Spleen (tissue), 11 donors: ENCODE results near the gene MATK. TPM values are rescaled to one million over a fixed set of nuclear protein-coding genes. Genes with fewer than 3 reads are reported as not detected.

Source experiments
- DNase-seq: peaks from one replicate; pipeline ENCODE4 v3.0.0-alpha.2; 2020
- H3K27ac ChIP-seq, 8 donors: fragments of 200-600 bp; sonication (generic) in 7 of 8; 1 replicate in 4 of 8; 2 replicates in 4 of 8; pipeline versions ENCODE4 v1.5.0 to v1.8.0; 2016 to 2021; ENCODE audit warnings: inconsistent platforms in 4 of 8, mild to moderate bottlenecking in 4 of 8, moderate library complexity in 1 of 8
- H3K27me3 ChIP-seq, 7 donors: fragments of 200-600 bp; sonication (generic) in 6 of 7; replicated peaks in 1 of 7; 1 replicate in 4 of 7; 2 replicates in 3 of 7; pipeline versions ENCODE4 v1.5.0 to v1.8.0; 2016 to 2021; ENCODE audit warnings: inconsistent platforms in 3 of 7, mild to moderate bottlenecking in 1 of 7
- H3K36me3 ChIP-seq, 6 donors: fragments of 200-600 bp; sonication (generic) in 5 of 6; 1 replicate in 4 of 6; 2 replicates in 2 of 6; pipeline versions ENCODE4 v1.5.0 to v1.8.0; 2016 to 2021; ENCODE audit warnings: inconsistent platforms in 2 of 6
- H3K4me1 ChIP-seq, 6 donors: fragments of 200-600 bp; sonication (generic) in 5 of 6; 1 replicate in 3 of 6; 2 replicates in 3 of 6; pipeline versions ENCODE4 v1.5.0 to v1.8.0; 2016 to 2021; ENCODE audit warnings: inconsistent platforms in 3 of 6
- H3K4me3 ChIP-seq, 8 donors: fragments of 200-600 bp; sonication (generic) in 7 of 8; 1 replicate in 4 of 8; 2 replicates in 4 of 8; pipeline versions ENCODE4 v1.5.0 to v1.8.0; 2016 to 2021; ENCODE audit warnings: inconsistent platforms in 4 of 8, mild to moderate bottlenecking in 4 of 8, moderate library complexity in 2 of 8
- H3K9me3 ChIP-seq, 8 donors: fragments of 200-600 bp; sonication (generic) in 7 of 8; 1 replicate in 4 of 8; 2 replicates in 4 of 8; pipeline versions ENCODE4 v1.5.0 to v1.8.0; 2016 to 2021; ENCODE audit warnings: inconsistent platforms in 4 of 8
- POLR2A ChIP-seq, 3 donors: fragments of 450-650 bp; IDR thresholded peaks; one replicate each; pipeline ENCODE4 v1.5.1; 2017; ENCODE audit warnings: antibody characterized with exemption in 3 of 3, mild to moderate bottlenecking in 1 of 3
- POLR2AphosphoS5 ChIP-seq, 3 donors: sonication (generic); formaldehyde crosslinking; IDR thresholded peaks; one replicate each; pipeline ENCODE4 v1.5.1; 2017; ENCODE audit warnings: antibody characterized with exemption in 3 of 3
- WGBS, 5 donors: extraction: QIAGEN DNeasy Blood & Tissue Kit in 3 of 5; methylation state at CpG; one replicate each; pipeline versions ENCODE4 v1.1.5 to v1.1.7; 2013 to 2018; 5-methylcytosine and 5-hydroxymethylcytosine counted together
- intact Hi-C: fragments of 100-400 bp; cut with DNase I; formaldehyde crosslinking; loops from one replicate; pipeline ENCODE4 v1.15.0; 2023; ENCODE audit warnings: low total_unique reads
- polyA plus RNA-seq, 3 donors: library from polyadenylated mRNA; stranded (reverse); fragments of 200-250 nt; gene quantifications; one replicate each; pipeline ENCODE4 v1.2.1, GENCODE V29; 2013
- total RNA-seq, 7 donors: library from RNA; depleted of rRNA in 3 of 7; stranded (reverse); fragments of >200 nt in 3 of 7; fragmentation: NEBNext Ultra II Directional in 4 of 7; extraction: Animal tissue kit (Norgen Biotek cat#: 25700) in 4 of 7; gene quantifications; one replicate each; pipeline versions ENCODE4 v1.1.0 to v1.2.1, GENCODE V29; 2016 to 2021
- TF ChIP-seq, protein P1 (sequence below), 11 experiments: fragments of 200-600 bp in 7 of 11; fragments of 450-650 bp in 4 of 11; sonication (generic) in 4 of 11; IDR thresholded peaks in 8 of 11; conservative IDR thresholded peaks in 3 of 11; 1 replicate in 7 of 11; 2 replicates in 4 of 11; pipeline versions ENCODE4 v1.4.0 to v1.8.0; 2016 to 2021; ENCODE audit warnings: antibody characterized with exemption in 11 of 11, inconsistent platforms in 4 of 11, mild to moderate bottlenecking in 1 of 11
- donor health status: healthy with polysubstance abuse.
- donor health status: DM: no; HTN: no; CAD: no; lungs with moderate emphysema.
- donor health status: DM: no; HTN: no; CAD: no.
- donor health status: Bipolar disorder and iron deficiency.
- donor health status: healthy.
- donor health status: DM: no; HTN: no; CAD: no.
- donor health status: DM: yes; HTN: yes; CAD: no.

The MATK gene
- total and polyA plus RNA-seq, 10 donors = 8.1 to 22.6 (median 16.6) TPM

DNA sequence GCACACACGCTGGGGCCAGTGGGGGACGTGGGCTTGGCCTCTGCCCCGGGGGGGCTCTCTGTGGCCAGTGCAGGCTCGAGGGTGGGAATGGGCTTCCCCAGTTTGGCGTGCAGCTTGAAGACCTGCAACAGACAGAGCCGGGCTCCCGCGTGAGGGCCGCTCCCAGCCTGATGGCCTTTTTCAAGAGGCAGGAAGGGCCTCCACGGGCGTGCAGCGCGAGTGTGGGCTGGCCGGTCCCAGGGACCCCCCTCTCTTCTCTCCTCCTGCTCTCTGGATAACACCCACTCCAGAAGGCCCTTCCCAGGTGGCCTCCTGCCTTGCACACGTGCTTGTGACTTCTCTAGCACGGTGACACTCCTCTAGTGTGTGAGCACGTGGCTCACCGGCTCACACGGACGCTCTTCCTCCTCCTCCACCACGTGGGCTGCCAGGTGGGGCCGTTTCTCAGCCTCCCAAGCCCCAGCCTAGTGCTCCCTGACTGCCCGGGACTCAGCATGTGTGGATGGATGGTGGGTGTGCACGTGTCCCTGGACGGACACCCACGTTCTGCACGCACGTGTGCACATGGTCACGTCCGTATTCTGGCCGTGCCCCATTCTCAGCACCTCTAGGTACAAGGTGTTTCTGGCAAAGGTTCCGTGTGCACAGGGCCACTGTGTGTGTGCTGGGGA lies 39.2 kb upstream of the MATK start:
- H3K4me3 ChIP-seq = no peak overlapping the region
- intact Hi-C loops = loop anchor here (10.0 kb wide), 1 partner anchor 51 kb away; the partner anchor contains the start of gene RAX2
- H3K27me3 ChIP-seq = peaks cover 0 to 17% (median 0%) of the 10 kb centered on the region in 7 donors
- H3K4me1 ChIP-seq = peaks cover 0 to 18% (median 12%) of the 10 kb centered on the region in 6 donors
- H3K36me3 ChIP-seq = no peaks in the 10 kb centered on the region
- H3K9me3 ChIP-seq = no peaks in the 10 kb centered on the region
- 75 to 86% (median 76%) methylated on average over 4 to 32 of the region's 32 CpGs for WGBS, 5 donors
- DNase-seq = no peak
- TF ChIP-seq, protein P1, sequence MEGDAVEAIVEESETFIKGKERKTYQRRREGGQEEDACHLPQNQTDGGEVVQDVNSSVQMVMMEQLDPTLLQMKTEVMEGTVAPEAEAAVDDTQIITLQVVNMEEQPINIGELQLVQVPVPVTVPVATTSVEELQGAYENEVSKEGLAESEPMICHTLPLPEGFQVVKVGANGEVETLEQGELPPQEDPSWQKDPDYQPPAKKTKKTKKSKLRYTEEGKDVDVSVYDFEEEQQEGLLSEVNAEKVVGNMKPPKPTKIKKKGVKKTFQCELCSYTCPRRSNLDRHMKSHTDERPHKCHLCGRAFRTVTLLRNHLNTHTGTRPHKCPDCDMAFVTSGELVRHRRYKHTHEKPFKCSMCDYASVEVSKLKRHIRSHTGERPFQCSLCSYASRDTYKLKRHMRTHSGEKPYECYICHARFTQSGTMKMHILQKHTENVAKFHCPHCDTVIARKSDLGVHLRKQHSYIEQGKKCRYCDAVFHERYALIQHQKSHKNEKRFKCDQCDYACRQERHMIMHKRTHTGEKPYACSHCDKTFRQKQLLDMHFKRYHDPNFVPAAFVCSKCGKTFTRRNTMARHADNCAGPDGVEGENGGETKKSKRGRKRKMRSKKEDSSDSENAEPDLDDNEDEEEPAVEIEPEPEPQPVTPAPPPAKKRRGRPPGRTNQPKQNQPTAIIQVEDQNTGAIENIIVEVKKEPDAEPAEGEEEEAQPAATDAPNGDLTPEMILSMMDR (IDR thresholded peaks at IDR 0.05 in 8 of 11, conservative IDR thresholded peaks at IDR 0.05 in 3 of 11) = no peak
- TF ChIP-seq POLR2AphosphoS5 (IDR thresholded peaks at IDR 0.05) (no peak), POLR2A (IDR thresholded peaks at IDR 0.05) (no peak)
- no peak overlapping the region for H3K27ac ChIP-seq

DNA sequence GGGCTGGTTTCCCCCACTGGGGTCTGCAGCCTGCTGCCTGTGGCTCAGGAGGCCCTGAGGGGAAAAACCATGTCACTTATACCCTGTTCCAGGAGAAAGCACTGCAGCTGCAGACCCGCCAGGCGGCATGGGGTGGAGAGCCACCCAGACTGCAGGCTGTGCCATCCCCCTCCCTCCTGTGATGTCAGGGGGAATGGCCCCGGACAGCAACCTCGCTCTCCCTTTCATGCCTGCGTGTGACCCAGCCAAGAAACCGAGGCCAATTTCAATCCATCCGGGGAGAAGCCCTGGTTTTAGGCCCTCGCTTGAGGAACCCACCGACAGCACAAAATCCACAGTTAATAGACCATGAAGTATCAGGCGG lies 37.2 kb upstream of the MATK start:
- Histone ChIP-seq H3K9me3 (no peaks in the 10 kb centered on the region), H3K36me3 (no peaks in the 10 kb centered on the region), H3K27ac (no peak overlapping the region), H3K4me1 (peaks cover 0 to 28% (median 15%) of the 10 kb centered on the region in 6 donors), H3K4me3 (no peak overlapping the region), H3K27me3 (peaks cover 0 to 12% (median 0%) of the 10 kb centered on the region in 7 donors)
- no peak for TF ChIP-seq POLR2AphosphoS5 (IDR thresholded peaks at IDR 0.05)
- TF ChIP-seq POLR2A (IDR thresholded peaks at IDR 0.05) = no peak
- TF ChIP-seq, protein P1 (IDR thresholded peaks at IDR 0.05 in 8 of 11, conservative IDR thresholded peaks at IDR 0.05 in 3 of 11) = no peak
- DNase-seq = no peak
- intact Hi-C loops = loop anchor here (10.0 kb wide), 1 partner anchor 49 kb away; the partner anchor contains the start of gene RAX2
- WGBS, 5 donors = 83 to 94% (median 90%) methylated on average over 8 to 10 of the region's 10 CpGs

DNA sequence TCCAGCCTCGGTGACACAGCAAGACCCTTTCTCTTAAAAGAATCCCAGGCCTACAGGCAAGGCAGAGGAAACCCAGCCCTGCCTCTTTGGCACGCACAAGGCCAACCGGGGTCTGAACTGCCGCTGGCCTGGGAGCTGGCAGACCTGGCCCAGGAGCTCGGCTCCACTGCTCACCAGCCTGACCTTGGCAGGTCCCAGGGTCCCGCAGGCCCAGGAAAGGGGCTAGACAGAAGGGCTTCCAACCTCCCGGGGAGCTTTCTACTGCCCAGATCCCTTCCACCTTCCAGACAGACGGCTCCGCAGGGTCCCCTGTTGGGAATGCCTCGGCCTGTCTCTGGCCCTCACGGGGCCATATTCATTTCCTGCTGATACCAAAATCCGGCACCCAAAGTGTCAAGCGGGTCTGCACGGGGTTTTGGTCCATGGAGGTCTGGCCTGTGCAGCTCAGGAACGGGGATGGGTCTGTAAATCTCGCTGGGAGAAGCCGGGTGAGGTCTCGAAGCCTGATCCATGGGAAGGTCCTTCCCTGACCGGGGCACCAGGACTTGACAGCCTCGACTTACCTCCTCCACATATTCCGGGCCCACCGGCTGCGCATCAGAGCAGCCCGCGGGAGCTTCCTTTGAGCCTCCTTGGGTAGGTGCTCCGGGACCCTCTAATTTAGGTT lies 36.6 kb upstream of the MATK start:
- intact Hi-C loops = loop anchor here (10.0 kb wide), 1 partner anchor 48 kb away; the partner anchor contains the start of gene RAX2
- no peak overlapping the region for H3K27ac ChIP-seq
- H3K36me3 ChIP-seq = no peaks in the 10 kb centered on the region
- H3K9me3 ChIP-seq = no peaks in the 10 kb centered on the region
- DNase-seq = no peak
- TF ChIP-seq, protein P1 (IDR thresholded peaks at IDR 0.05 in 8 of 11, conservative IDR thresholded peaks at IDR 0.05 in 3 of 11) = no peak
- TF ChIP-seq POLR2AphosphoS5 (IDR thresholded peaks at IDR 0.05) = no peak
- TF ChIP-seq POLR2A (IDR thresholded peaks at IDR 0.05) = no peak
- H3K4me3 ChIP-seq = no peak overlapping the region
- peaks cover 0 to 33% (median 17%) of the 10 kb centered on the region in 6 donors for H3K4me1 ChIP-seq
- 82 to 93% (median 86%) methylated on average over 18 to 26 of the region's 26 CpGs for WGBS, 5 donors
- peaks cover 0 to 12% (median 0%) of the 10 kb centered on the region in 7 donors for H3K27me3 ChIP-seq

DNA sequence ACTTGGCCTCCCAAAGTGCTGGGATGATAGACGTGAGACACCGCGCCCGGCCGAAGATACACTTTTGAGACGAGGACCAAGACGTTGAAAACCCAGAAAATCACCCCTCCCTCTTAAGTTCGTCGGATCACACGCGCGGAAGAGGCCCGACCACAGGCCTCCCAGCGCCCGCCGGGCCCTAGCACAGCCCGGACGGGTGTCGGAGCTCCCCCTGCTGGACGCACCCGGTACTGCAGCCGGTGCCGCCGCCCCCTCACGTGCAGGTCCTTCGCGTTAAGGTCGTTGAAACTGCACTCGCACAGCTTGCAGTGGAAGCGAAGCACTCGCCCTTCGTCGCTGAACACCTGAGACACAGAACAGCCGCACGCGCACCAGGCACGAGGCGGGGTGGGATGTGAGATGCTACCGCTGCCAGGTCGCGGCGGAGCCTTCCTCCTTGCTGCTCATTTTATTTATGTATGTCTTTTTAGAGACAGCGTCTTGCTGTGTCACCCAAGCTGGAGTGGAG lies 35.7 kb upstream of the MATK start:
- intact Hi-C loops = loop anchor here (10.0 kb wide), 1 partner anchor 47 kb away; the partner anchor contains the start of gene RAX2
- H3K4me3 ChIP-seq = peak overlapping the region in 1 of 8 donors; percentile 40
- DNase-seq = peak; percentile 96
- peaks cover 0 to 12% (median 0%) of the 10 kb centered on the region in 7 donors for H3K27me3 ChIP-seq
- H3K36me3 ChIP-seq = no peaks in the 10 kb centered on the region
- no peak overlapping the region for H3K27ac ChIP-seq
- H3K4me1 ChIP-seq = peaks cover 0 to 35% (median 17%) of the 10 kb centered on the region in 6 donors
- no peaks in the 10 kb centered on the region for H3K9me3 ChIP-seq
- TF ChIP-seq POLR2A (IDR thresholded peaks at IDR 0.05) (no peak), POLR2AphosphoS5 (IDR thresholded peaks at IDR 0.05) (peak; percentile 55 to 82 (median 72))
- TF ChIP-seq, protein P1 (IDR thresholded peaks at IDR 0.05 in 8 of 11, conservative IDR thresholded peaks at IDR 0.05 in 3 of 11) = peak; percentile 98 to 100 (median 100)
- WGBS, 5 donors = 6 to 33% (median 13%) methylated on average over 22 to 43 of the region's 43 CpGs
